Measurements from ENCODE around the gene ZDBF2.
"Not testable (repeated sequence)": the region's sequence is repeated elsewhere in the genome, so short reads cannot be mapped to it uniquely, and the experiment has no call there.

The ZDBF2 gene

GRCh38 chr2:206259376-206260187 lies 14.9 kb upstream of the ZDBF2 start:
- DNase-seq: no peak

- DNase-seq: peak in 1 of 2 donors; percentile 36
Observed at GRCh38 chr2:206260188-206261012, 14.1 kb upstream of the ZDBF2 start.

GRCh38 chr2:206263959-206264603 lies 10.4 kb upstream of the ZDBF2 start:
- no peak for DNase-seq

- no peak for DNase-seq
Observed at GRCh38 chr2:206266130-206267125, 8.0 kb upstream of the ZDBF2 start.

- no peak for DNase-seq
Observed at GRCh38 chr2:206267567-206267966, 6.9 kb upstream of the ZDBF2 start.

GRCh38 chr2:206271065-206271464 lies 3.4 kb upstream of the ZDBF2 start:
- no peak for DNase-seq

GRCh38 chr2:206273905-206274304 lies 558 bp upstream of the ZDBF2 start:
- no peak for DNase-seq

- peak in 1 of 2 donors; percentile 4 for DNase-seq
Observed at GRCh38 chr2:206275312-206276055, 1.0 kb downstream of the ZDBF2 start.

GRCh38 chr2:206276169-206276942 lies 1.9 kb downstream of the ZDBF2 start:
- DNase-seq: no peak

- DNase-seq: no peak
Observed at GRCh38 chr2:206277503-206277902, 3.0 kb downstream of the ZDBF2 start.

GRCh38 chr2:206282746-206283145 lies 8.3 kb downstream of the ZDBF2 start:
- DNase-seq: no peak

GRCh38 chr2:206287197-206287596 lies 12.7 kb downstream of the ZDBF2 start:
- no peak for DNase-seq

- DNase-seq: no peak
Observed at GRCh38 chr2:206289391-206289790, 14.9 kb downstream of the ZDBF2 start.

GRCh38 chr2:206296128-206296527 lies 21.7 kb downstream of the ZDBF2 start:
- no peak for DNase-seq

GRCh38 chr2:206299608-206300007 lies 25.1 kb downstream of the ZDBF2 start:
- DNase-seq: not testable (repeated sequence)

GRCh38 chr2:206305523-206306245 lies 31.2 kb downstream of the ZDBF2 start:
- DNase-seq: no peak

GRCh38 chr2:206311026-206311425 lies 36.6 kb downstream of the ZDBF2 start:
- no peak for DNase-seq

- DNase-seq: no peak
Observed at GRCh38 chr2:206316141-206316540, 41.7 kb downstream of the ZDBF2 start.

- no peak for DNase-seq
Observed at GRCh38 chr2:206323033-206323432, 48.6 kb downstream of the ZDBF2 start.

- DNase-seq: no peak
Observed at GRCh38 chr2:206323486-206323885, 49.0 kb downstream of the ZDBF2 start.

Data from inflammatory macrophage (primary cell).